Mesodermal cell (in vitro differentiated cells): ENCODE results near the gene JMJD7.
"Not testable (repeated sequence)": the region's sequence is repeated elsewhere in the genome, so short reads cannot be mapped to it uniquely, and the experiment has no call there.

ENCODE experiments used
- H3K27ac ChIP-seq: 2 replicates; pipeline ENCODE4 v1.7.0; 2013; ENCODE audit warnings: mild to moderate bottlenecking, low read depth, low read length, moderate library complexity; ENCODE audit not compliant: severe bottlenecking
- H3K36me3 ChIP-seq: 2 replicates; pipeline ENCODE4 v1.7.1; 2013; ENCODE audit warnings: mild to moderate bottlenecking, low read length, moderate library complexity; ENCODE audit not compliant: control insufficient read depth, insufficient read depth
- H3K4me1 ChIP-seq: one replicate; pipeline ENCODE4 v1.7.1; 2013; ENCODE audit warnings: mild to moderate bottlenecking, low read length; ENCODE audit not compliant: insufficient read depth, control insufficient read depth, poor library complexity, severe bottlenecking
- H3K4me3 ChIP-seq: 2 replicates; pipeline ENCODE4 v1.7.0; 2013; ENCODE audit warnings: low read length, control low read depth, mild to moderate bottlenecking; ENCODE audit not compliant: insufficient read depth, poor library complexity, severe bottlenecking; ENCODE audit errors: extremely low read depth
- H3K9me3 ChIP-seq: 2 replicates; pipeline ENCODE4 v1.7.1; 2013; ENCODE audit warnings: mild to moderate bottlenecking, low read length, moderate library complexity; ENCODE audit not compliant: control insufficient read depth
- WGBS, 2 experiments: methylation state at CpG; one replicate each; pipeline ENCODE4 v1.1.5; 2013; ENCODE audit warnings: missing lambda C conversion rate in 2 of 2; ENCODE audit not compliant: insufficient coverage in 2 of 2; 5-methylcytosine and 5-hydroxymethylcytosine counted together

The JMJD7 gene

DNA sequence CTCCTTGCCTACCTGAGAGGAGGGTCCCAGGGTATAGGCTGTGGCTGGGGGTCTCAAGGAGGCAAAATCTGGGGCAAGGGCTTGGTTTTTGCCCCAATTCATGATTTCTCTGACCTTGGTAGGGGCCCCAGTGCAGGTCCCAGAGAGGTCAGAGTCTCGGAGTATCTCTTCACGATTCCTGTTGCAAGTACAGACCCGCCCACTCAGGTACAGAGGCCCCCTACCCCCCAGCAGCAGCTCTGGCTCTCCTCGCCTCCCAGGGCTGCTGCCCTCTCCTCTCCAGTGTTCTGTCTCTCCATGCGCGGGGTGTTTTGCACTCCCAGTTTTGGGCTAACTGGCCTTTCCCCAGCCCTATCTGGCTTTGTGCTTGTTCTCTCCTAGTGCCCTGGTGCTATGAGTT, 5.4 kb upstream of the JMJD7 start:
- Histone ChIP-seq H3K36me3 (peaks cover 74% of the 10 kb centered on the region), H3K27ac (no peak overlapping the region), H3K4me3 (no peak overlapping the region), H3K4me1 (no peaks in the 10 kb centered on the region), H3K9me3 (no peaks in the 10 kb centered on the region)
- WGBS, 2 experiments: 94 to 98% methylated on average over 6 of the region's 6 CpGs

DNA sequence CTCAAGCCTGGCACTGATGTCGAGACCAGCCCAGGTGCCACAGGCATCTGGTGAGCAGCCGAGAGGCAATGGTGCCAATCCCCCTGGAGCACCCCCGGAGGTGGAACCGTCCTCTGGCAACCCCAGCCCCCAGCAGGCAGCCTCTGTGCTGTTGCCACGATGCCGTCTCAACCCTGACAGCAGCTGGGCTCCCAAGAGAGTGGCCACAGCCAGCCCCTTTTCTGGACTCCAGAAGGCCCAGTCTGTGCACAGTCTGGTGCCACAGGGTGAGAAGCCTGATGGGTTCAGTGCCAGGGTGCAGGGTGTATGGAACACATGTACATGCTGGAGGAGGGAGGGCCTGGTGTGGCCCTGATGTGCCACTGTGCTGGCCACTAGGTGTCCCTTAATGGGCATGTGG, 4.9 kb upstream of the JMJD7 start:
- Histone ChIP-seq H3K27ac (no peak overlapping the region), H3K36me3 (peaks cover 70% of the 10 kb centered on the region), H3K9me3 (no peaks in the 10 kb centered on the region), H3K4me1 (no peaks in the 10 kb centered on the region), H3K4me3 (no peak overlapping the region)
- 93 to 94% methylated on average over 3 to 5 of the region's 6 CpGs for WGBS, 2 experiments

- Histone ChIP-seq H3K4me3 (no peak overlapping the region), H3K9me3 (no peaks in the 10 kb centered on the region), H3K27ac (no peak overlapping the region), H3K36me3 (peaks cover 64% of the 10 kb centered on the region), H3K4me1 (peaks cover under 1% of the 10 kb centered on the region)
- 92 to 96% methylated on average over 5 to 9 of the region's 11 CpGs for WGBS, 2 experiments
Measured at GRCh38 chr15:41823502-41823901, 4.4 kb upstream of the JMJD7 start.

DNA sequence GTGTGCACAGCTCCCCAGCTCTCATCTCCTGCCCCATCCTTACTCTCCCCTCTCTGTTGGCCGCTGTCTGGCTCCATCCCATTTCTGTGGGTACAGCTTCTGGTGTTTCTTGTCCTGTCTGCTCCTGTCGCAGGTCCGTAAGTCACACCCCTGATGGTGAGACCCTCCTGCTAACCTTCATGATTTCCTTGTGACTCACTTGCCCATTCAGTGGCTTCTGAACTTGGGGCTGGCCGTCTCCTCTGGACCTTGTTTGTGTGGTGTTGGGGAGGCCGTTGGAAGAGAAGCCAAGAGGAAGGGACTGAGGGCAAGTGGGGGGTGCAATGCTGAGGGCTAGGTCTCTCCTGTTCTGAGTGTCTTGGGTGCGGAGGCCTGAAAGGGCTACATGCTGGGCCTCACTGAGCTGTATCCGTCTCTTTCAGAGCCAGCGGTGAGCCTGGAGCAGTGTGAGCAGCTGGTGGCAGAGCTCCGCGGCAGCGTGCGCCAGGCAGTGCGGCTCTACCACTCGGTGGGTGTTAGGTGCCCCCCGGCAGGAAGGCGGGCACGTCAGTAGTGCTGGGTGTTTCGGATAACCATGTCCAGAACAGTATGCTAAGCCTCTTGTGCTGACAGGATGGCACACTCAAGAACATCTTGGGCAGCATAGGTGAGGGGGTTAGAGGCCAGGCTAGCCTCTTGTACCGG, 3.7 kb upstream of the JMJD7 start:
- no peak overlapping the region for H3K27ac ChIP-seq
- H3K9me3 ChIP-seq: no peaks in the 10 kb centered on the region
- H3K36me3 ChIP-seq: peaks cover 57% of the 10 kb centered on the region
- 94 to 98% methylated on average over 14 to 19 of the region's 19 CpGs for WGBS, 2 experiments
- peaks cover 7% of the 10 kb centered on the region for H3K4me1 ChIP-seq
- H3K4me3 ChIP-seq: no peak overlapping the region

GRCh38 chr15:41825145-41825544, 2.7 kb upstream of the JMJD7 start:
- Histone ChIP-seq H3K9me3 (no peaks in the 10 kb centered on the region), H3K27ac (no peak overlapping the region), H3K4me1 (peaks cover 7% of the 10 kb centered on the region), H3K36me3 (peaks cover 52% of the 10 kb centered on the region), H3K4me3 (no peak overlapping the region)
- 94 to 98% methylated on average over 6 to 10 of the region's 10 CpGs for WGBS, 2 experiments

DNA sequence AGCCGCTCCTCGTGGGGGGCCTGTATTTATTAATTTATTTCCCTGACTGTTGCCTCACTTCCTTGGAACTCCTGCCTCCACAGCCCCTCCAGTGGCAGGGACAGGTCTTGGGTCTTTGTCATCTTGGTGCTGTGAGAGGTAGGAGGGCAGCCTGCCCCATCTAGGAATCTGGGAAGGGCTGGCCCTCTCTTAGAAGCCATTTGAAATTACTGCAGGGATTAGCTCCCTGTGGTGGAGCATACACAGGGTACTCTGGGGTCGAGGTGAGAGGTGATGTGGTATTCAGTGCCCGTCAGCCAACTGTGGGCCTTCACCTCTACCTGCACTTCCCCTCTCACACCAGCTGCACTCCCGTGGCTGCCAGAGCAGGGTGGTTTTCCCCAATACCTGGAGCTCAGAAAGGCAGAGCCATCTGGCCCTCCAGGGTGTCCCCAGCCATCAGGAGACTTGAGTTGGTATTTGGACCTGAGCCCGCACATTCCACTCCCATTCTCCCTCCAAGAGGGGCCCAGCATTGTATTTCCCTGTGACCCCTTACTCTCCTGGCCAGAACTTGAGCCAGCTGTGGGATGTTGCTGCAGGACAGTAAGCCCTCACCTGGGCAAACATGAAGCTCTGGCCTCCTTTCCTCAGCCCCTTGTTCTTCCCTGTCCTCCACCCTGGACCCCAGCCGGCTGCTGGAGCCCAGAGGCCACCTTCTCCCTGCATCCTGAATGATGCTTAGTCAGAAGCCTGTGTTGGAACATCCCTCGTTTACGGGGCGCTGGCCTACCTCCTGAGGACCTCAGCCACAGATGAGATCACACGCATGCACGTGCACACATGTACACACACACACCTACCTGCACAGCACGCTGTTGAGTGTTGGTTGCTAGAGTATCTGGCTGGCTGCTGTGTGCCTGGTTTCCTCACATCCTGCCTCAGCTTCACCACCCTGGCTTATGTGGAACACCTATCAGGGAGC, 2.0 kb upstream of the JMJD7 start:
- 90 to 96% methylated on average over 7 to 9 of the region's 13 CpGs for WGBS, 2 experiments
- Histone ChIP-seq H3K4me3 (no peak overlapping the region), H3K36me3 (peaks cover 45% of the 10 kb centered on the region), H3K4me1 (peaks cover 7% of the 10 kb centered on the region), H3K27ac (no peak overlapping the region), H3K9me3 (no peaks in the 10 kb centered on the region)

DNA sequence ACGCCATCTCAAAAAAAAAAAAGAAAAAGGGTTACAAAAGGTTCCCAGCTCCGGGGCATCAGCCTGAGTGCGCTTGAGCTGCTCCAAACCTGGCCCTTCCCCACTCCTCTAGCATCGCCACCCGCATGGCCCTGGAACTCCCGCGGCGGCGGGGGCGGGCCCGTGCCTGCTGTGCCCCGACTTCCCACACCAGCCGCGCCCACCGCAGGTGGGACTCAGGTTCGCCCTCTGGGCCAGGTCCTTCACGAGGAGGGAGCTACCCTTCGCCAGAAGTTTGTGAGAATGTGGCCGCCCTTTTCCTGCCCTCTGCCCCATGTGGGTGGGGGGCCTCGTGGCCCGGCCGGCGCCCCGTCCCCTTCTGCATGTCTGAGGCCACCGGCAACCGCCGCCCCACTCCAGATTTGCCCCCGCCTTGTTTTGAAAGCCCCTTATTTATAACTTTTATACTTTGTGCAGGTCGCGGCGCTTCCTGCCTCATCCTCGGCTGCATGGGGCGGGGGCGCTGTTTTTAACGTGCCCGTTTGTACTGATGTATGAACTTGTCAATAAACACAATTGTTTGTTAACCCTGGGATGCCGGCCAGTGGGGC, 507 bp upstream of the JMJD7 start:
- Histone ChIP-seq H3K36me3 (peaks cover 36% of the 10 kb centered on the region), H3K4me1 (peaks cover 7% of the 10 kb centered on the region)
- 10% methylated on average over 24 to 28 of the region's 37 CpGs for WGBS, 2 experiments

DNA sequence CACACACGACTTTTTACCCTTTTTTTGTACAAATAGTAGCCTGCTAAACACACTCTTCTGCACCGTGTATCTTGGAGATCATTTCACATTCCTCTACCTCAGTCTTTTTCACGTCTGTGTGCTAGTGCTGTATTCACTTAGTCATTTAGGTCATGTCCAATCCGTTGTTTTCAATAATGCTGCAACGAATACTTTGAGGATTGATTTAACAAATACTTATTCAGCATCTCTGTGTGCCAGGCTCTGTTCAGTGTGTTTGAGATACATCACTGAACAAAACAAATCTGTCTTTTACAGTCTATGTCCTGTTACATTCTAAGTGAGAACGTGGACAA, 882 bp downstream of the JMJD7 start:
- Histone ChIP-seq H3K36me3 (peaks cover 25% of the 10 kb centered on the region), H3K27ac (no peak overlapping the region), H3K4me1 (peaks cover 7% of the 10 kb centered on the region), H3K4me3 (peak overlapping the region; percentile 81), H3K9me3 (no peaks in the 10 kb centered on the region)
- 55 to 64% methylated on average over 3 to 6 of the region's 6 CpGs for WGBS, 2 experiments

More for the DNA sequence above, 507 bp upstream of the JMJD7 start:
- peak overlapping the region; percentile 81 for H3K4me3 ChIP-seq
- no peak overlapping the region for H3K27ac ChIP-seq
- no peaks in the 10 kb centered on the region for H3K9me3 ChIP-seq

- WGBS, 2 experiments: 95 to 96% methylated on average over 10 to 11 of the region's 13 CpGs
- H3K4me1 ChIP-seq: peaks cover 7% of the 10 kb centered on the region
- peaks cover 14% of the 10 kb centered on the region for H3K36me3 ChIP-seq
- H3K4me3 ChIP-seq: no peak overlapping the region
- no peaks in the 10 kb centered on the region for H3K9me3 ChIP-seq
- no peak overlapping the region for H3K27ac ChIP-seq
Measured at GRCh38 chr15:41829959-41830646, 2.2 kb downstream of the JMJD7 start.

DNA sequence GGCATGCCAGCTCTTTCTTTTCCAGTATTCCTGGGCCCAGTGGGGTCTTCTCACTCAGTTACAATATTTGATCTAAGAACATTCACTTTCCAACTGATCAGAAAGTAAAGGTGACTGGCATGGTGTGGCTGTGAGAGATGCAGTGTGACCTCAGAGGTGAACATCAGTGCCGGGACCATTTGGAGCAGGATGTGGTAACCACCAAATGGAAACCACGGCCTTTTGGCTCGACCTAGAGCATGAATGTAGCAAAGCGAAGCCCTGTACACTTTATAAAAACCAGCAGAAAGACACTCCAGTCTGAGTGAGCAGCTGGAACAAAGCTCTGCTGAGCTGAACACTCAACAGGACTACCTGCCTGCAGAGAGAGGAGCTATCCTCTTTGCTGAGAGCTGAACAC, 3.4 kb downstream of the JMJD7 start:
- H3K4me1 ChIP-seq: peaks cover 13% of the 10 kb centered on the region
- H3K4me3 ChIP-seq, H3K27ac ChIP-seq, H3K9me3 ChIP-seq, H3K36me3 ChIP-seq: not testable (repeated sequence)
- 96 to 98% methylated on average over 4 of the region's 4 CpGs for WGBS, 2 experiments
